Chondrocyte (in vitro differentiated cells): Measurements from ENCODE around the gene KCTD21. TPM values are rescaled to one million over a fixed set of nuclear protein-coding genes. Genes with fewer than 3 reads are reported as not detected.

Experiments used
- DNase-seq: peaks from one replicate; pipeline ENCODE4 v3.0.0; 2021; ENCODE audit warnings: mixed read lengths, low spot score
- H3K27ac Mint-ChIP-seq: one replicate; pipeline ENCODE4 v1.8.0; 2021; ENCODE audit warnings: mild to moderate bottlenecking, moderate library complexity, mixed read lengths; ENCODE audit not compliant: unreplicated experiment
- H3K27me3 Mint-ChIP-seq: 2 replicates; pipeline ENCODE4 v1.8.0; 2021; ENCODE audit warnings: low read depth, mixed read lengths
- H3K36me3 Mint-ChIP-seq: 2 replicates; pipeline ENCODE4 v1.8.0; 2021; ENCODE audit warnings: low read depth, mixed read lengths
- H3K4me1 Mint-ChIP-seq: 2 replicates; pipeline ENCODE4 v1.8.0; 2021; ENCODE audit warnings: low read depth, mild to moderate bottlenecking, mixed read lengths
- H3K4me3 Mint-ChIP-seq: one replicate; pipeline ENCODE4 v1.8.0; 2021; ENCODE audit warnings: mild to moderate bottlenecking, moderate library complexity, mixed read lengths; ENCODE audit not compliant: unreplicated experiment
- H3K9me3 Mint-ChIP-seq: 2 replicates; pipeline ENCODE4 v1.8.0; 2021; ENCODE audit warnings: low read depth, mixed read lengths
- total RNA-seq: library from RNA; stranded (reverse); gene quantifications from 3 replicates; pipeline ENCODE4 v1.2.1, GENCODE V29; 2021
- TF ChIP-seq, protein P1 (sequence below): fragments of 200-600 bp; sonication (generic); IDR thresholded peaks from 2 replicates; pipeline ENCODE4 v1.5.0; 2021; ENCODE audit warnings: antibody characterized with exemption, mild to moderate bottlenecking, moderate library complexity

Gene KCTD21
- total RNA-seq, 1 donor from 2014 or later = 15.2 TPM

DNA sequence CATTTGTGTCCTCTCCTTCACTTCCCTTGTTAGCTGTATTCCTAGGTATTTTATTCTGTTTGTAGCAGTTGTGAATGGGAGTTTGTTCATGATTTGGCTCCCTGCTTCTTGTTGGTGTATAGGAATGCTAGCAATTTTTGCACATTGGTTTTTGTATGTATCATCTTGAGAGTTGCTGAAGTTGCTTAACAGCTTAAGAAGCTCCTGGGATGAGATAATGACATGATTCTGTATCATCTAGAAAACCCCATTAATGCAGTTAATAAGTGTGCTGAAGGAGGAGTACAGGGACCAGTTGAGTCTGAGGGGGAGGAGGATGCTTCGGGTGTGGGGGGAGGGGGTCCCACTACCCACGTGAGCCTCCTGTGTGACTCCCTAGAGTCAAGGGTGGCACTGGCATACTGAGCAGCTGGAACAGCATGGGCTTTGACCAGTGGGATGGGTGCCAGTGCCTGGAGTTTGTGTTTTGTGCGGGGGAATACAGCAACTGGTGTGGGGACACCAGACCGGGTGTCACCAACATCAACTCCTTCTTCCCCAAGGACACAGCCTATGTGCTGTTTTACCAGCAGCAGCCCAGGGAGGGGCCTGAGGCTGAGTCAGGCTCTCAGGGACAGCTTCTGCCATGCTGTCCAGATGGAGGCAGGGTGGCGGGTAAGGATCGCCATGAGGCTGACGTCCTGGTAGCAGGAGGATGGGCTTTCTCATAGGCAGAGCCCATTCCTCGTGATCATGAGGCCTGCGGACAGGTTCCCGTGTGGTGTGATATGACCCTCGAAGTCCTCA, 24.4 kb upstream of the KCTD21 start:
- H3K36me3 Mint-ChIP-seq = peaks cover 47% of the 10 kb centered on the region
- no peak overlapping the region for H3K27ac Mint-ChIP-seq
- DNase-seq = no peak
- H3K4me1 Mint-ChIP-seq = peaks cover 9% of the 10 kb centered on the region
- no peaks in the 10 kb centered on the region for H3K9me3 Mint-ChIP-seq
- TF ChIP-seq, protein P1, sequence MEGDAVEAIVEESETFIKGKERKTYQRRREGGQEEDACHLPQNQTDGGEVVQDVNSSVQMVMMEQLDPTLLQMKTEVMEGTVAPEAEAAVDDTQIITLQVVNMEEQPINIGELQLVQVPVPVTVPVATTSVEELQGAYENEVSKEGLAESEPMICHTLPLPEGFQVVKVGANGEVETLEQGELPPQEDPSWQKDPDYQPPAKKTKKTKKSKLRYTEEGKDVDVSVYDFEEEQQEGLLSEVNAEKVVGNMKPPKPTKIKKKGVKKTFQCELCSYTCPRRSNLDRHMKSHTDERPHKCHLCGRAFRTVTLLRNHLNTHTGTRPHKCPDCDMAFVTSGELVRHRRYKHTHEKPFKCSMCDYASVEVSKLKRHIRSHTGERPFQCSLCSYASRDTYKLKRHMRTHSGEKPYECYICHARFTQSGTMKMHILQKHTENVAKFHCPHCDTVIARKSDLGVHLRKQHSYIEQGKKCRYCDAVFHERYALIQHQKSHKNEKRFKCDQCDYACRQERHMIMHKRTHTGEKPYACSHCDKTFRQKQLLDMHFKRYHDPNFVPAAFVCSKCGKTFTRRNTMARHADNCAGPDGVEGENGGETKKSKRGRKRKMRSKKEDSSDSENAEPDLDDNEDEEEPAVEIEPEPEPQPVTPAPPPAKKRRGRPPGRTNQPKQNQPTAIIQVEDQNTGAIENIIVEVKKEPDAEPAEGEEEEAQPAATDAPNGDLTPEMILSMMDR = no peak
- H3K4me3 Mint-ChIP-seq = no peak overlapping the region
- H3K27me3 Mint-ChIP-seq = no peaks in the 10 kb centered on the region

DNA sequence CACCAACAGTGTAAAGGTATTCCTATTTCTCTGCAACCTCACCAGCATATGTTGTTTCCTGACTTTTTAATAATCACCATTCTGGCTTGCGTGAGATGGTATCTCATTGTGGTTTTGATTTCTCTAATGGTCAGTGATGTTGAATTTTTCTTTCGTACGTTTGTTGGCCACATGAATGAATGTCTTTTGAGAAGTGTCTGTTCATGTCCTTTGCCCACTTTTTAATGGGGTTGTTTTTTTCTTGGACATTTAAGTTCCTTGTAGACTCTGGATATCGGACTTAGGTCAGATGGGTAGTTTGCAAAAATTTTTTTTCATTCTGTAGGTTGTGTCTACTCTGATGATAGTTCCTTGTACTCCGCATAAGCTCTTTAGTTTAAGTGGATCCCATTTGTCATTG, 23.1 kb upstream of the KCTD21 start:
- H3K27ac Mint-ChIP-seq = no peak overlapping the region
- TF ChIP-seq, protein P1 = no peak
- no peaks in the 10 kb centered on the region for H3K9me3 Mint-ChIP-seq
- peaks cover 9% of the 10 kb centered on the region for H3K4me1 Mint-ChIP-seq
- H3K36me3 Mint-ChIP-seq = peaks cover 44% of the 10 kb centered on the region
- H3K27me3 Mint-ChIP-seq = no peaks in the 10 kb centered on the region
- no peak overlapping the region for H3K4me3 Mint-ChIP-seq
- DNase-seq = no peak

DNA sequence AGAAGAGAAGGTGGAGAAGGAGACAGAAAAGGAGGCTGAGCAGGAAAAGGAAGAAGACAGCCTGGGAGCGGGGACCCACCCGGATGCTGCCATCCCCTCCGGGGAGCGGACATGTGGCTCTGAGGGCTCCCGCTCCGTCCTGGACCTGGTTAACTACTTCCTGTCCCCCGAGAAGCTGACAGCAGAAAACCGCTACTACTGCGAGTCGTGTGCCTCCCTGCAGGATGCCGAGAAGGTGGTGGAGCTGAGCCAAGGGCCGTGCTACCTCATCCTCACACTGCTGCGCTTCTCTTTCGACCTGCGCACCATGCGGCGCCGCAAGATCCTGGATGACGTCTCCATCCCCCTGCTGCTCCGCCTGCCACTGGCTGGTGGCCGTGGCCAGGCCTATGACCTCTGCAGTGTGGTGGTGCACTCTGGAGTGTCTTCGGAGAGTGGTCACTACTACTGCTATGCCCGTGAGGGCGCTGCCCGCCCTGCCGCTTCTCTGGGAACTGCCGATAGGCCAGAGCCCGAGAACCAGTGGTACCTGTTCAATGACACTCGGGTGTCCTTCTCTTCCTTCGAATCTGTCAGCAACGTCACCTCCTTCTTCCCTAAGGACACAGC, 21.7 kb upstream of the KCTD21 start:
- DNase-seq = no peak
- TF ChIP-seq, protein P1 = no peak

DNA sequence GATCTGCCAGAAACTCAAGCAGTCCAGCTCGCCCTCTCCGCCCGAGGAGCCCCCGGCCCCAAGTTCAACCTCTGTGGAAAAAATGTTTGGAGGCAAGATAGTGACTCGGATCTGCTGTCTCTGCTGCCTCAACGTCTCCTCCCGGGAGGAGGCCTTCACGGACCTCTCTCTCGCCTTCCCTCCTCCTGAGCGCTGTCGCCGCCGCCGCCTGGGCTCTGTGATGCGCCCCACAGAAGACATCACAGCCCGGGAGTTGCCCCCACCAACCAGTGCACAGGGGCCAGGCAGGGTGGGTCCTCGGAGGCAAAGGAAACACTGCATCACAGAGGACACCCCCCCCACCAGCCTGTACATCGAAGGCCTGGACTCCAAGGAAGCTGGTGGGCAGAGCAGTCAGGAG, 21.1 kb upstream of the KCTD21 start:
- Mint-ChIP-seq H3K27me3 (no peaks in the 10 kb centered on the region), H3K27ac (no peak overlapping the region), H3K36me3 (peaks cover 37% of the 10 kb centered on the region), H3K9me3 (no peaks in the 10 kb centered on the region), H3K4me1 (peaks cover 9% of the 10 kb centered on the region), H3K4me3 (no peak overlapping the region)
- TF ChIP-seq, protein P1 = no peak
- DNase-seq = no peak

More for the DNA sequence above, 21.7 kb upstream of the KCTD21 start:
- peaks cover 9% of the 10 kb centered on the region for H3K4me1 Mint-ChIP-seq
- H3K27ac Mint-ChIP-seq = no peak overlapping the region
- no peak overlapping the region for H3K4me3 Mint-ChIP-seq
- H3K9me3 Mint-ChIP-seq = no peaks in the 10 kb centered on the region
- no peaks in the 10 kb centered on the region for H3K27me3 Mint-ChIP-seq
- H3K36me3 Mint-ChIP-seq = peaks cover 39% of the 10 kb centered on the region

DNA sequence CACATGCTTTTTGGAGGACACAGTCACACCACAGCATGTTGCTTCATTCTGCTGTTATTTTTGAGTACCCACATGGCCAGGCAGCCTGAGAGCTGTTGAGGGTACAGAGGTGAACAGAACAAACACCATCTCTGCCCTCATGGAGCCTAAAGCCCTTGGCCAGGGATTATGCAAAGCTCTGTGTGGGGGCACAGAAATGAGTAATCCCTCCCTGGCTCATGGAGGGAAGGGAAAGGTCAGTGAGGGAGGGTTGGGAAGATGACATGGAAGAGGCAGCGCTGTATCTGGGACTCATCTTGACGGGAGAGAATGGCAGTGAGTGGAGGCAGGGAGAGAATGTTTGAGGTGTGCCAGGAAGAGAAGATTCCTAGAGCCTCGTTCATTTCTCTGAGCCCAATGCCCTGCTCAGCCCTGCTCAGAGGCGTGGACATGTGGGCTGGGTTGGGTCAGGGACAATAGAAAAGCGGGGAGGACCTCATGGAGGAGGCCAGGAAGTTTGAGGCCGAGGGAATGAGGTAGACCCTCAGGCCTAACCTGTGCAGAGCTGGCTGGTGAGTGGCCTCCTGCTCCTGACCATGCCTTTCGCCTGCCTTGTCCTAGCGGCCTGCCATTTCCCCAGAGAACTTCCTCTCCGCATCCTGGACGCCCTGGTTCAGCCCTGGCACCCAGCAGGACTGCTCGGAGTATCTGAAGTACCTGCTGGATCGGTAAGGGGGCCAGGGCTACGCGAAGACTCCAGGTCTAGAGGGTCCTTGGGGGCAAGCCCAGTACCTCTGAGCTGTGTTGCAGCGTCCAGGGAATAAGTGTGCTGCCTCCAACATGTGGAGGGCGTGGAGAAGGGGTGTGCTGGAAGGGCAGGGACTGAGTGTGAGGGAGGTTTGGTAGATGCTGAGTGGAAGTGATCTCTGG, 20.1 kb upstream of the KCTD21 start:
- Mint-ChIP-seq H3K27me3 (no peaks in the 10 kb centered on the region), H3K4me3 (no peak overlapping the region), H3K27ac (no peak overlapping the region), H3K36me3 (peaks cover 37% of the 10 kb centered on the region), H3K9me3 (no peaks in the 10 kb centered on the region), H3K4me1 (peaks cover 9% of the 10 kb centered on the region)
- TF ChIP-seq, protein P1 = no peak
- DNase-seq = no peak
